Adrenal gland (tissue), 12 donors: ENCODE measurements around the gene EIF4H. TPM values are rescaled to one million over a fixed set of nuclear protein-coding genes. Genes with fewer than 3 reads are reported as not detected.
A peak's percentile ranks its signal among the peaks of the same experiment; 100 is the strongest.

Source experiments
- DNase-seq, 7 donors: peaks; one replicate each; pipeline ENCODE4 v3.0.0-alpha.2; 2019 to 2020
- H3K27ac ChIP-seq, 5 donors: fragments of 200-600 bp; sonication (generic) in 4 of 5; 1 replicate in 3 of 5; 2 replicates in 2 of 5; pipeline versions ENCODE4 v1.5.1 to v1.8.0; 2016 to 2020; ENCODE audit warnings: mild to moderate bottlenecking in 1 of 5
- H3K27me3 ChIP-seq: fragments of 200-600 bp; 2 replicates; pipeline ENCODE4 v1.8.0; 2021
- H3K36me3 ChIP-seq, 2 donors: fragments of 200-600 bp; replicated peaks in 1 of 2; 1 replicate in 1 of 2; 2 replicates in 1 of 2; pipeline versions ENCODE4 v1.5.1 to v1.8.0; 2018 to 2022
- H3K4me1 ChIP-seq, 2 donors: fragments of 200-600 bp; replicated peaks in 1 of 2; 1 replicate in 1 of 2; 2 replicates in 1 of 2; pipeline versions ENCODE4 v1.5.1 to v1.8.0; 2018 to 2021
- H3K4me3 ChIP-seq, 4 donors: fragments of 200-600 bp; sonication (generic) in 3 of 4; one replicate each; pipeline ENCODE4 v1.5.1; 2016 to 2018
- H3K9me3 ChIP-seq, 3 donors: fragments of 200-600 bp; sonication (generic) in 1 of 3; replicated peaks in 1 of 3; 1 replicate in 2 of 3; 2 replicates in 1 of 3; pipeline versions ENCODE4 v1.5.1 to v1.8.0; 2016 to 2021
- CTCF ChIP-seq, 6 experiments: fragments of 450-650 bp in 4 of 6; fragments of 200-600 bp in 2 of 6; sonication (generic) in 1 of 6; IDR thresholded peaks; 1 replicate in 5 of 6; 2 replicates in 1 of 6; pipeline versions ENCODE4 v1.5.1 to v1.8.0; 2016 to 2021; ENCODE audit warnings: antibody characterized with exemption in 6 of 6, mild to moderate bottlenecking in 2 of 6, moderate library complexity in 1 of 6
- POLR2A ChIP-seq, 2 donors: fragments of 450-650 bp; IDR thresholded peaks; one replicate each; pipeline ENCODE4 v1.6.1; 2017; ENCODE audit warnings: antibody characterized with exemption in 2 of 2, mild to moderate bottlenecking in 2 of 2, moderate library complexity in 1 of 2
- WGBS, 4 donors: extraction: QIAGEN DNeasy Blood & Tissue Kit in 2 of 4; methylation state at CpG; one replicate each; pipeline versions ENCODE4 v1.1.5 to v1.1.7; 2013 to 2017; 5-methylcytosine and 5-hydroxymethylcytosine counted together
- intact Hi-C, 2 donors: fragments of 100-400 bp; cut with DNase I; formaldehyde crosslinking; loops; one replicate each; pipeline versions ENCODE4 v1.14.1 to v1.15.0; 2022 to 2023
- polyA plus RNA-seq, 3 donors: library from polyadenylated mRNA; stranded (reverse); fragments of 200-250 nt in 2 of 3; fragments of 350-450 nt in 1 of 3; fragmentation: Illumina TruSeq in 1 of 3; extraction: RNeasy Lipid Tissue Mini Kit (QIAGEN cat#74804) in 1 of 3; gene quantifications; one replicate each; pipeline ENCODE4 v1.2.3, GENCODE V29; 2013 to 2014
- total RNA-seq, 9 donors: library from RNA; depleted of rRNA in 4 of 9; stranded (reverse); fragments of >200 nt in 4 of 9; fragments of 120-200 nt in 1 of 9; fragmentation: NEBNext Ultra II Directional in 1 of 9; extraction: Animal tissue kit (Norgen Biotek cat#: 25700) in 1 of 9; gene quantifications; one replicate each; pipeline versions ENCODE4 v1.1.0 to v1.2.4, GENCODE V29; 2013 to 2023
- donor health status: healthy with polysubstance abuse.
- donor health status: Bipolar disorder and iron deficiency.
- donor health status: DM: yes; HTN: yes; CAD: no.
- donor health status: DM: no; HTN: no; CAD: no.
- donor health status: DM: no; HTN: no; CAD: no.
- donor health status: DM: yes; HTN: yes; CAD: no.

Gene EIF4H
- total and polyA plus RNA-seq, 12 donors, result 108 to 364 (median 252) TPM

GRCh38 chr7:74231232-74231590 lies 57.1 kb downstream of the EIF4H start:
- peaks cover 0 to 3% of the 10 kb centered on the region in 2 donors for H3K4me1 ChIP-seq
- 83 to 87% (median 84%) methylated on average over 12 of the region's 12 CpGs for WGBS, 4 donors
- TF ChIP-seq POLR2A (IDR thresholded peaks at IDR 0.05), result no peak
- no peak for TF ChIP-seq CTCF (IDR thresholded peaks at IDR 0.05)
- no peak overlapping the region for H3K27ac ChIP-seq
- no peaks in the 10 kb centered on the region for H3K9me3 ChIP-seq
- no peak overlapping the region for H3K4me3 ChIP-seq
- H3K27me3 ChIP-seq, result no peaks in the 10 kb centered on the region
- intact Hi-C loops, result no loop called here
- no peak for DNase-seq
- peaks cover 0 to 29% of the 10 kb centered on the region in 2 donors for H3K36me3 ChIP-seq

- peak in 1 of 7 donors; percentile 48 for DNase-seq
- intact Hi-C loops, result no loop called here
- Histone ChIP-seq H3K4me1 (peaks cover 0 to 3% of the 10 kb centered on the region in 2 donors), H3K4me3 (no peak overlapping the region), H3K27me3 (no peaks in the 10 kb centered on the region), H3K27ac (no peak overlapping the region), H3K36me3 (peaks cover 0 to 34% of the 10 kb centered on the region in 2 donors), H3K9me3 (no peaks in the 10 kb centered on the region)
- whole genome bisulfite sequencing, 4 donors, result 72 to 80% (median 78%) methylated on average over 11 to 13 of the region's 13 CpGs
- no peak for TF ChIP-seq CTCF (IDR thresholded peaks at IDR 0.05)
- TF ChIP-seq POLR2A (IDR thresholded peaks at IDR 0.05), result no peak
Measured at GRCh38 chr7:74233655-74234285, 59.6 kb downstream of the EIF4H start.

- Histone ChIP-seq H3K4me1 (peaks cover 0 to 3% of the 10 kb centered on the region in 2 donors), H3K4me3 (no peak overlapping the region), H3K36me3 (peaks cover 0 to 44% of the 10 kb centered on the region in 2 donors), H3K27ac (no peak overlapping the region), H3K9me3 (no peaks in the 10 kb centered on the region), H3K27me3 (no peaks in the 10 kb centered on the region)
- intact Hi-C loops, result no loop called here
- no peak for DNase-seq
- TF ChIP-seq CTCF (IDR thresholded peaks at IDR 0.05) (no peak), POLR2A (IDR thresholded peaks at IDR 0.05) (no peak)
- 88 to 98% (median 92%) methylated on average over 7 to 8 of the region's 8 CpGs for WGBS, 4 donors
Measured at GRCh38 chr7:74235518-74236268, 61.5 kb downstream of the EIF4H start.

GRCh38 chr7:74236284-74236683 lies 62.1 kb downstream of the EIF4H start:
- Histone ChIP-seq H3K4me1 (peaks cover 0 to 3% of the 10 kb centered on the region in 2 donors), H3K9me3 (no peaks in the 10 kb centered on the region), H3K27me3 (no peaks in the 10 kb centered on the region), H3K4me3 (no peak overlapping the region), H3K27ac (no peak overlapping the region), H3K36me3 (peaks cover 0 to 44% of the 10 kb centered on the region in 2 donors)
- 91 to 100% (median 93%) methylated on average over 2 to 3 of the region's 3 CpGs; no CpG with 5 or more reads in 1 of the 4 donors for WGBS, 4 donors
- DNase-seq, result no peak
- TF ChIP-seq POLR2A (IDR thresholded peaks at IDR 0.05), result no peak
- no peak for TF ChIP-seq CTCF (IDR thresholded peaks at IDR 0.05)
- intact Hi-C loops, result no loop called here
